NCI-H748 (cell line): ENCODE data around the gene LAIR2.
"Not testable (repeated sequence)": the region's sequence is repeated elsewhere in the genome, so short reads cannot be mapped to it uniquely, and the experiment has no call there.

Source experiments
- DNase-seq: peaks from one replicate; lab custom pipeline; 2025; ENCODE audit not compliant: unreplicated experiment; lab: John Stamatoyannopoulos, UW

The LAIR2 gene

GRCh38 chr19:54492568-54492967 lies 10.1 kb upstream of the LAIR2 start:
- no peak for DNase-seq

DNA sequence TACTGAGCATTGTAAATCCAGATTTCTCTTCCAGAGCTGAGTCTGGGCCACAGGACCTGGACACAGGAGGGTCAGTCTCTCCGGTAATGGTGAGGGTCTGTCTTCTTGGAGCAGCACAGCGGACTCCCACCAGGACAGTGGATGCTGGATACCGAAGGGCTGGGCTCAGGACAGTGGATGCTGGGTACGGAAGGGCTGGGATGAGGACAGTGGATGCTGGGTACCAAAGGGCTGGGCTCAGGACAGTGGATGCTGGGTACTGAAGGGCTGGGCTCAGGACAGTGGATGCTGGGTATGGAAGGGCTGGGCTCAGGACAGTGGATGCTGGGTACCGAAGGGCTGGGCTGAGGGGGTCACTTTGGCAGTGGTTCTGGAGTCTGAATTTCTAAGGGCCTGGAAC lies 9.6 kb upstream of the LAIR2 start:
- not testable (repeated sequence) for DNase-seq

GRCh38 chr19:54493967-54494585 lies 8.6 kb upstream of the LAIR2 start:
- DNase-seq = no peak

DNA sequence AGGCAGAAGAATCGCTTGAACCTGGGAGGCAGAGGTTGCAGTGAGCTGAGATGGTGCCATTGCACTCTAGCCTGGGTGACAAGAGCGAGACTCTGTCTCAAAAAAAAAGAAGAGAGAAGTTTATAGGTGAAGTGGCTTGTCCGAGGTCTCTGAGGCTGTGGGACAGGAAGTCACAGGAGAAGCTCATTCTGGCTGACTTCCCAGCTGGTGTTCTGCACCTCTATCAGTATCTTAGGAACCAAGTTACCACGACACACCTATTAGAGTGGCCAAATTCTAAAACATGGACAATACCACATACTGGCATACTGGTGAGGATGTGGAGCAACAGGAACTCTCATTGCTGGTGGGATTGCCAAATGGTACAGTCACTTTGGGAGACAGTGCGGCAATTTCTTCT lies 7.3 kb upstream of the LAIR2 start:
- not testable (repeated sequence) for DNase-seq

DNA sequence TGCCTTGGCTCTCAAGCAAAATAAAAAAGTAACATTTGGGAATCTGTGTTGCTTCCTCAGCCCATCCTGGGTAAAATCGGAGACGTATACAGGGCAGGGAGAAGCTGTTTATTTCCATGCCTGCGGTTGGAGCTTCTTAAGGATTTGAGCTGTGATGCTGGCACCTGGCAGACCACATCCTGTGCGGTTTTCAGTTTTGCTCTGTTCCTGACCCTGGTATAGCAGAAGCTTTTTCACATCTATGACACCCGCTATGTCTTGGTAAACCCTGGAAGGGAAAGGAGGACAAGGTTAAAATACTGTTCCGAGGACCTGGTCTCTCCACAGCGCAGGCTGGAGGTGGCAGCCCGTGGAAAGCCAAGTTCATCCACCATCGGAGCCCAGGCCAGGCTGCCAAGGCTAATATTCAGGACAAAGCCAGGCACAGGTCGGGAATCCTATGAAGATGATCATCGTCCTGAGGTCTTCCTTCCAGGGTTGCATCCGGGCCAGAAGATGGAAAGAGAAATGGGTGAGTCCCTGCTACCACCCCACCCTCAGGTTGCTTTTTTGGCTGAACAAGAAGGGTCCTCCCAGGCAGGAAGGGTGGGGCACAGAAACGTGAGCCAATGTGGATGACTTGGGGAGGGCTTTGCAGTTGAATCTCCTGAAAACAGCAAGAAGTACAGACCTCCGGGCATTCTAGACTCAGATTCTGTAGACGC lies 4.7 kb upstream of the LAIR2 start:
- DNase-seq = not testable (repeated sequence)

- not testable (repeated sequence) for DNase-seq
Observed at GRCh38 chr19:54498451-54498772, 4.2 kb upstream of the LAIR2 start.

- not testable (repeated sequence) for DNase-seq
Observed at GRCh38 chr19:54505542-54505941, 2.9 kb downstream of the LAIR2 start.

GRCh38 chr19:54506079-54506478 lies 3.4 kb downstream of the LAIR2 start:
- no peak for DNase-seq

DNA sequence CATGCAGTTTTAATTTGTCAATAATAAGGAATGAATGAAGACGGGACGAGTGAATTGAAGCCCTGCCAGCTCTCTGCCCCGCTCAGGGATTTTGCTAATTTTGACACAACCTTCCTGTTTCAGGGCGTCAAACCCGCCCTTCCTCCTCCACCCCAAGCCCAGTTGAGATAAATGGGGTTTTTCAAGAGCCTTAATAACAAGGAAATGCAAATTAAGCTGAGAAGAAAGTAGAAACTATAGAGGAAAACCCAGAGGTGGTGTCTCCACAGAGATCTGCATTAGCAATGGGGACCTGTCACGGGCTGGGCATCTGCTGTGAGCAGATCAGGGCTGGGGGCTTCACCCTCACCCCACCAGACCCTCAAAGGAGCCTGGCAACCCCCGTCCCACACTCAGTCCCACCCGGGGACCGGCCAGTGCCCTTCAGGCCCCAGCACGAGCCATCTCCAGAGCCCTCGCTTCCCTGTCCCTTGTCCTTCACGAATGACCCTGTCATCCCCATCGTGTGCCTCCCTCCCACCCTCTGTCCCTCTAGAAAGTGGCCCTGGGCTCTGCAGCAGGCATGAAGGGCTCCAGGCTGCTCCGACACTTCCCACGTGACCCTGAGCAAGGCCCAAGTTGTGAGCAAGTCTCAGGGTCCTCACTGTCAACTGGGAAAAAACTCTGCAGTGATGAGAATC lies 4.5 kb downstream of the LAIR2 start:
- not testable (repeated sequence) for DNase-seq

GRCh38 chr19:54507824-54508223 lies 5.2 kb downstream of the LAIR2 start:
- DNase-seq = no peak

DNA sequence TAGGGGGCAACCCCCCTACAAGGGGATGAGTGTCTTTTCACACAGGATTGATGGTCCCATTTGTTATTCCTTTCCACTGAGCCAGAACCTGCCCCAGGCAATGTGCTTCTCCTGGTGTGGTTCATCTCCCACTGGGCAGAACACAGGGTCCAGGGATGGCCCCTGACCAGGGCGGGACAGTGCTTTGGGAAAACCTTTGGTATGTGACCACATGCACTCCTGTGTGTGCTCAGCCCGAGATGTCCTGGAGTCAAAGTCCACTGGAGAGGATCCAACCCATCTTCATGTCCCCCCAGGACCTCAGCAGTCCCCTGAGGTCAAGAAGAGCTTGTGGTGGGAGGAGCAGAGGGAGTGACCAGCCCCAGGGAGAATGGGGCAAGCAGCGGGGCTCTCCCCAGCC lies 5.9 kb downstream of the LAIR2 start:
- not testable (repeated sequence) for DNase-seq

DNA sequence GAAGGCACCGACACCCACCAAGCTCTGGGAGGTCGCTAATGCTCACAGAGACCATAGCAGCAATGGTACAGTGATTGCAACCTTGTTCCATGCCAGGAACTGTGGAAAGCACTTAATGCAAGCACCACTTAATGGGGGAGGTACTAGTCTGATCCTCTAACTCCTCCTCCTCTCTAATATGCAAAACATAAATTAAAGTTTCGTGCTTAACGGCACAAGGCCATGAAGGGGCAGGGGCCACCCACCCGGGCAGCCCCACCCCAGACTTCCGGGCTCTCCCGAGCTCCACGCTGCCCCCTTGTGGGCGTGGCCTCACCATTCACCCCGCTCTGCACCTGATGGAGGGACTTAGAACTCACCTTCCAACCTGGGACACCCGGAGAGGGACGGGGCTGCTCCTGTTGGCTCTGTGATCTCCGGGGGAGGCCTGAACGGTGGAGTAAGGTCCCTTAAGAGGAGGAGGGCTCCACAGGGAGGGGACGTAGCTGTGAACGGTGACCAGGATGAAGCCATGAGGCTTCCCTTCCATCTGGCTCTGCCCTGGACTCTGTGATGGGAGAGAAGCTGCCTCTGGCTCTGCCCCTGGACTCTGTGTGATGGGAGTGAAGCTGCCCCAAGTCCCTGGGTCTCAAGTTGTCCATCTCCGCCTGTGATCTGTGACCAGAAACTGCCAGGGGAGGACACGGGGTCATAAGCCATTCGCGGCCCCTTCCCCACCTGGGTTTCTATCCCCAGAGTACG lies 6.7 kb downstream of the LAIR2 start:
- DNase-seq = not testable (repeated sequence)

- DNase-seq = no peak
Observed at GRCh38 chr19:54515156-54515555, 12.5 kb downstream of the LAIR2 start.

DNA sequence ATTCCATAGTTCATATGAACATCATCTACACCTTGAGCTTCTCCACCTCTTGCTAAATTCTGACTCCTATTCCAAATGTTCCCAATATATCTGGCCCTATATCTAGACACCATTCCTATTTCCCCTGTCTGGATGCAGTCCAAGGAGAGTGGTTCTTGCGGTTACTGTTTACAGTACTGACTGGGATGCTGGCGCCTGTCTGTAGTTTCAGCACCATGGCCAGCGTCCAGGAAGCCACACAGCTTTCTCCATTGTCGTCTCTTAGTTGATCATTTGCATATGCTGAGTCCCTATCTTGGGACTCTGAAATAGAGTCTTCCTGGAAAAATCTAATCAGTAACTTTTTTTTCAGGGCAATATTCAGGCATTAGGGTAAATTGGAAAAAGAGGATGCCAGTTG lies 14.9 kb downstream of the LAIR2 start:
- no peak for DNase-seq

- no peak for DNase-seq
Observed at GRCh38 chr19:54518844-54519243, 16.2 kb downstream of the LAIR2 start.

- no peak for DNase-seq
Observed at GRCh38 chr19:54521022-54521859, 18.6 kb downstream of the LAIR2 start.

- no peak for DNase-seq
Observed at GRCh38 chr19:54521860-54522513, 19.4 kb downstream of the LAIR2 start.

DNA sequence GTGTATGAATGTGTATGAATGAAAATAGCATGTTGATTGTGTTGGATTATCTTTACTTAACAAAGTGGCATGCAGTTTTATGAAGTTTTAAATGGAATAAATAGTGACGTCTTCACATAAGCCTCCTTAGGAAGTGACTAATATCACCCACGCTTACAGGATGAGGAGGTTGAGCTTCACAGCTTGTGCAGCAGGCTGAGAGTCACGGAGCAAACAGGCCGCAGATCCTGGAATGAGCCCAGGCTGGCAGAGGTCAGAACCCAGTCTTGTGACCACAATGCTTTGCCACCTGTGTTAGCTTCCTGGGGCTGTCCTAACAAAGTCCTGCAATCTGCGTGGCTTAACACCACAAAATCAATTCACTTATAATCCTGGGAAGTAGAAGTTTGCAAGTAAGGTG lies 20.8 kb downstream of the LAIR2 start:
- DNase-seq = no peak

- no peak for DNase-seq
Observed at GRCh38 chr19:54525636-54526035, 23.0 kb downstream of the LAIR2 start.

DNA sequence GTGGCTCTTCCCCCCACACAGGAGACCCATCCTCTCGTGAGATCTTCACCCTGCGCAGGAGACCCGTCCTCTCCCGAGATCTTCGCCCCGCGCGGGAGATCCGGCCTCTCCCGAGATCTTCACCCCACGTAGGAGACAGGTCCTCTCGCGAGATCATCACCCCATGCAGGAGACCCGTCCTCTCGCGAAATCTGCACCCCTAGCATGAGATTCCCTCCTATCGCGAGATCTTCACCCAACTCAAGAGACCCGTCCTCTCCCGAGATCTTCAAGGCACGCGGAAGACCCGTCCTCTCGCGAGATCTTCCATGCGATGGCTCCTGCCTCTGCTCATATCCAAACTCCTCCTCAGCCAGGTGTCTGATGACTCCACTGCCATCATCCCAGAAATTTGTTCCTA lies 24.3 kb downstream of the LAIR2 start:
- no peak for DNase-seq
